GM19025 (cell line): Measurements from ENCODE around the gene SMC6.

Experiments used
- ATAC-seq: cut with Tn5 transposase; IDR thresholded peaks from one replicate; pipeline ENCODE4 v1.9.1; 2021; ENCODE audit warnings: mild to moderate bottlenecking, low read depth, moderate library complexity; ENCODE audit not compliant: unreplicated experiment

The SMC6 gene, protein sequence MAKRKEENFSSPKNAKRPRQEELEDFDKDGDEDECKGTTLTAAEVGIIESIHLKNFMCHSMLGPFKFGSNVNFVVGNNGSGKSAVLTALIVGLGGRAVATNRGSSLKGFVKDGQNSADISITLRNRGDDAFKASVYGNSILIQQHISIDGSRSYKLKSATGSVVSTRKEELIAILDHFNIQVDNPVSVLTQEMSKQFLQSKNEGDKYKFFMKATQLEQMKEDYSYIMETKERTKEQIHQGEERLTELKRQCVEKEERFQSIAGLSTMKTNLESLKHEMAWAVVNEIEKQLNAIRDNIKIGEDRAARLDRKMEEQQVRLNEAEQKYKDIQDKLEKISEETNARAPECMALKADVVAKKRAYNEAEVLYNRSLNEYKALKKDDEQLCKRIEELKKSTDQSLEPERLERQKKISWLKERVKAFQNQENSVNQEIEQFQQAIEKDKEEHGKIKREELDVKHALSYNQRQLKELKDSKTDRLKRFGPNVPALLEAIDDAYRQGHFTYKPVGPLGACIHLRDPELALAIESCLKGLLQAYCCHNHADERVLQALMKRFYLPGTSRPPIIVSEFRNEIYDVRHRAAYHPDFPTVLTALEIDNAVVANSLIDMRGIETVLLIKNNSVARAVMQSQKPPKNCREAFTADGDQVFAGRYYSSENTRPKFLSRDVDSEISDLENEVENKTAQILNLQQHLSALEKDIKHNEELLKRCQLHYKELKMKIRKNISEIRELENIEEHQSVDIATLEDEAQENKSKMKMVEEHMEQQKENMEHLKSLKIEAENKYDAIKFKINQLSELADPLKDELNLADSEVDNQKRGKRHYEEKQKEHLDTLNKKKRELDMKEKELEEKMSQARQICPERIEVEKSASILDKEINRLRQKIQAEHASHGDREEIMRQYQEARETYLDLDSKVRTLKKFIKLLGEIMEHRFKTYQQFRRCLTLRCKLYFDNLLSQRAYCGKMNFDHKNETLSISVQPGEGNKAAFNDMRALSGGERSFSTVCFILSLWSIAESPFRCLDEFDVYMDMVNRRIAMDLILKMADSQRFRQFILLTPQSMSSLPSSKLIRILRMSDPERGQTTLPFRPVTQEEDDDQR

DNA sequence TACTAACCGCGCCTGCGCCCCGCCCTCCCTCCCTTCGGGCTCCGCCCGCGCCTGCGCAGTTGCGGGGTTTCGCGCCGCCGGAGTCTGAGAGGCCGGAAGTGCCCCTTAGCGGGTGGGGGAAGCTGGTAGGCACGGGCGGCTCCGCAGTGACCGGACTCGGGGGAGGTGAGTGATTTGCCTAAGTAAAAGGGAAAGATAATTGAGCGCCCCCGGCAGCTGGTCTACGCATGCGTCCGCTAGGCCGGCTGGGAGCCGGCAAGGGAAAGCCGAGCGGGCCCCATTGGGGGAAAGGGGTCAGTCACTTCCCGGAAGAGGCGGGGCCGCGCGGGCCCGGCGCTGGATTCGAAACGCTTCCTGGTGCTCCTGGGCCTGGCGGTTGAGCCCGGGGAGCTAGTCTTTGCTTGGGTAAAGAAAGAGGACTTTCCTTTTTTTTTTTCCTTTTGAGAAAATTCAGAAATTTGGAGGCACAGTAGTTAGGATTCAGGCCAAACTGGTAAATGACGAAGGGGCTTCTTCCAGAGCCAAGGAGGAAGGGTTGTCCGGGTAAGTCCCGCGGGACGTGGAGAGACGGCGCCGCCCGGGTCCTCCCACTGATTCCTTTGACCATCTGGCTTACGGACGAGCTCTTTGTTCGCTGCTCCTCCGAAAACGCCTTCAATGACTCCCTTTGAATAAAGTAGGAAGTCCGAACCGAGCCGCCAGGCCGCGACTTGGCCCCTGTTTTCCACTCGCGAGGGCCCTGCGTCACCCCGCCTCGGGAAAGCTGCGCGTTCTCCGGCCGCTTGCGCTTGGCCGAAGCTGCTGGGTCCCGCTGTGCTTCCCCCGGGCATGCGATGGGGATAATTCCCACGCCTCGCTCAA is at the start of gene SMC6, which contains the start of gene GEN1:
TSS of gene SMC6 (minus strand) at position 8 of the 861 bp plus-strand sequence. CDS start 7,864 bp downstream, outside the sequence.
TSS of gene GEN1 (plus strand) at position 336 of the 861 bp plus-strand sequence. CDS start 5,806 bp downstream, outside the sequence.
- ATAC-seq, result peak; percentile 61

DNA sequence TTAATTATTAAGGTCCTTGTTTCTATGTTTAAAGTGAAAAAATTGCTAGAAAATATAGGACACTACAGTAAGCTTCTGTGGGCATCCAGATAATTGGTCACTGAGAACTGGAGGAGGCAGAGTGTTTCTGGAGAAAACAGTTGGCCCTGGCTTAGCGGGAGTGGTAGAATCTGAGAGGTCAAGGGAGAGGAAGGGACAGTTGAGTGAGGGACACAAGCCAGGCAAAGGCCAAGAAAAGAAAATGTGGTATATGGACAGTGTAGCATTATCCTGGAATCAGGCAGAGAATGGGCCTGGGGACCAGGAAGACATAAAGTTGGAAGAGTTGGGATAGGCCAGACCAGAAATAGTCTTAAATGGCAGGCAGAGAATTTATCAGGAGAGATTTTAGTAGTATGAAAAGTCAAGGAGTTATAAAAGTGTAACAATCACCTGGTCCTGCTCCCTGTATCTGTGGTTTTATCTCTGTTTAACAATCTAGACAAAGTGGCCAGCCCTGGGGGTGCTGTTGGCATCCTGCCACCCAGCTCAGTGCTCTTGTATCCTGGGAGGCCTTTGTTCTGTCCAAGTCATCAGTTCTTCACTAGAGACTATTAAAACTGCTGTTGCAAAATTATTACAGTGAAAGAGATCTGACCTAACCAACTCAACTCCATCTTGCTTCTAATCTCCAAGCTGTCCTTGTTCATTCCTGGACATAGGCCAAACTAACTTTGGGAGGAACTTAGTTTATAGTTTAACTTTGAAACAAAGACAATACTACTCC is 47.3 kb upstream of the SMC6 start:
- ATAC-seq, result no peak

DNA sequence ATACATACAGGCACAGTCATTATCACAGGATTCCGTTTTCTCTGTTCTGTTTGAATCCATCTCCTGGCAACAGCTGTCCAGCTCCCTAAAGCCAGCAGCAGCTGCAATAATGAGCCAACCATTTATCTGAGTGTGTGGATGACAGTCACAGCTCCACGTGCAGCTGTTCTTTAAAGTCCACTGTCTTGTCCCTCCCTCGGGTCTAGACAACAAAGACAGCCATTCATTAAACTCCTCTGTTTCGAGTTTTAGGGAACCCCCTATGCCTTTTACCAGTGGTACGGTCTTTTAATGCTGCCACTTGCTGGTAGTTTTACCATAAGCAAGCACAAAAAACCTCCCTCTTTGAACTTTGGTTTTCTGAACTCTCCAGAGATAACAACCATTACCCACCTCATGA is 46.6 kb upstream of the SMC6 start:
- no peak for ATAC-seq

DNA sequence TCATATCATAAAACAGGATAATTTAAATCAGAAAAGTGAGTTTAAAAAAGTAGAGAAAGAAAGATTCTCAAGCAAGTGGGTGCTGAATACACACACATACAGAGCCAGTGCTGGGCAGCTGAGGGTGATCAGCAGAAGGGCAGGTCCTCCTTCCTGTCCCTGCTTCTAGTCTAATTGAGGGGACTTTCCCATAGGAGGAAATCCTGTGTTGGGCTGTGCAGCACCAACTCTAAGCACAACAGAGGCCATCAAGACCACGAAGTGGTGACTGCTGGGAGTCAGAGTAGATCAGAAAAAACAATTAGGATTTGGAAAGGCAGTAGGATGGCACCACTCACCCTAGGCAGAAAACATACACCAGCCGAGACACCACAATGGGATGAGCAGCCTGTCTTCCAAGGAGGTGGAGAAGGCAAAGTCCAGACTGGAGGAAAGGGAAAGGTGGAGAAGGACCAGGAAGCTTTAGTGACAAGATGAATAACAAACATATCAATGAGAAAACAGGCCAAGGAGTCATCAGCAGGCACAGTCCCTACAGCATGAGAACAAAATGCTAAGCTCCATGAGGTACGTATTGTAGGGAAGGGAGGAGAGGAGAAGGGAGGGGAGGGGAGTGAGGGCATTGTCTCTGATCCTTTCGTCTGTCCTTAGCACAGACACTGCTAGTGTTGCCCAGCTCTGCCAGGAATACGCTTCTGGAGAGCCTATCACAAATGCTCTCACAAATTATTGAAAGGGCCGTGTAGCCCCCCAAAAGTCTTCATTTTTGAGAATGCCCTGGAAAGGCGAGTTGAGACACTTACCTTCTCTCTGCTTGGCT is 45.9 kb upstream of the SMC6 start:
- no peak for ATAC-seq

- ATAC-seq, result no peak
Measured at GRCh38 chr2:17798338-17798737, 44.7 kb upstream of the SMC6 start.

- no peak for ATAC-seq
Measured at GRCh38 chr2:17795309-17795708, 41.7 kb upstream of the SMC6 start.

GRCh38 chr2:17793803-17794354 is 40.3 kb upstream of the SMC6 start:
- no peak for ATAC-seq

DNA sequence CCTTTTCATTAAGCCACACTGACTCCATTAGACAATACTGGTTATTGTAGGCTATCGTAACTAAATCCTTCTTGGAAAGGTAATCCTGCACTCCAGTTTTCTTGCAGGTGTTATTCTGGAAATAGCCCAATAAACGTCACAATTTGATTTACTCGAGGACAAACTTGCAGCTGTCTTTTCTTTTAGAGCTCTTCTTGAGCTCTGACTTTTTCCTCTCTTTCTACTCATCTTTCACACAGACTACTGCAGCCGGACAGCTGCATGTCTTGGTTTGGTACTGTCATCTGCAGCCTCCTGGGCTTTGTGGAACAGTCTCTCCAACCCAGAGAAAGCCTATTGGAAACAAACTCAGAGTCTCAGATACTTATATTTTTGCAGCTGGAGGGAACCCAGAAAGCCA is 39.7 kb upstream of the SMC6 start:
- ATAC-seq, result no peak

GRCh38 chr2:17792515-17792914 is 38.9 kb upstream of the SMC6 start:
- no peak for ATAC-seq

- no peak for ATAC-seq
Measured at GRCh38 chr2:17791817-17792130, 38.2 kb upstream of the SMC6 start.

- no peak for ATAC-seq
Measured at GRCh38 chr2:17791121-17791816, 37.7 kb upstream of the SMC6 start.

- ATAC-seq, result no peak
Measured at GRCh38 chr2:17790536-17790935, 36.9 kb upstream of the SMC6 start.

DNA sequence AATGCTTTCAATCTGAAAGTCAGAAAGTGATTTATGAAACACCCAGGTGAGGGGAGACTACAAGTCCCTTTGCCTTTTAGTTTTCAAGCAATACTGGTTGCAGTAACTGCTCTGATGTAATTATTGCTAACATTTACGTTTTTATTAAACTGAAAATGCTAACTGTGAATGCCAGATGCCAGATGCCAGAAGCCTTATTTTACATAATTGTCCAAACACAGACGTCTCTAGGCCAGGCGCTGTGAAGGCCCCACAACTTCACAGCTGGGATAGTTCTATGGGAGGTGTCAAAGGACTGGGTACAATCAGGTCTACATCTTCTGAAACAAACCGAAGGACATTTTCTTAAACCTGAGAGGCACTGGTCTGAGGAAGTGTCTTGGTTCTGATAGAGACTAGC is 35.2 kb upstream of the SMC6 start:
- ATAC-seq, result no peak

- ATAC-seq, result no peak
Measured at GRCh38 chr2:17786727-17787126, 33.1 kb upstream of the SMC6 start.

DNA sequence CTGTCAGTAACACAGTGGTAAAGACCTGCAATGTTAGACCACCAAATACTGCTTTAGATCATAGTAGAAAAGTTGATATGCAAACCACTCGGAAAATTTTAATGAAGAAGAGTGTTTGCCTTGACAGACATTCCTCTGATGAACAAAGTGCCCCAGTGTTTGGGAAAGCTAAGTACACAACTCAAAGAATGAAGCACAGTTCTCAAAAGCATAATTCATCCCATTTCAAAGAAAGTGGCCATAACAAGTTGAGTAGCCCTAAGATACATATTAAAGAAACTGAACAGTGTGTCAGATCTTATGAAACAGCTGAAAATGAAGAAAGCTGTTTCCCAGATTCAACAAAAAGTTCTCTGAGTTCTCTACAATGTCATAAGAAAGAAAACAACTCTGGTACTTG is 27.9 kb upstream of the SMC6 start:
- ATAC-seq, result no peak

- ATAC-seq, result no peak
Measured at GRCh38 chr2:17780546-17780945, 26.9 kb upstream of the SMC6 start.

GRCh38 chr2:17772532-17772931 is 18.9 kb upstream of the SMC6 start:
- no peak for ATAC-seq

- no peak for ATAC-seq
Measured at GRCh38 chr2:17771956-17772355, 18.3 kb upstream of the SMC6 start.
